GM19035 (cell line): ENCODE data around the gene MED10.

Source experiments
- ATAC-seq: cut with Tn5 transposase; IDR thresholded peaks from one replicate; pipeline ENCODE4 v1.9.1; 2021; ENCODE audit not compliant: unreplicated experiment

MED10 gene

GRCh38 chr5:6399980-6400910, 21.9 kb upstream of the MED10 start:
- ATAC-seq: no peak

GRCh38 chr5:6398570-6399230, 20.4 kb upstream of the MED10 start:
- ATAC-seq: no peak

GRCh38 chr5:6397536-6398269, 19.4 kb upstream of the MED10 start:
- ATAC-seq: no peak

- ATAC-seq: no peak
Observed at GRCh38 chr5:6396836-6397535, 18.6 kb upstream of the MED10 start.

- no peak for ATAC-seq
Observed at GRCh38 chr5:6396043-6396442, 17.7 kb upstream of the MED10 start.

GRCh38 chr5:6395621-6396020, 17.3 kb upstream of the MED10 start:
- no peak for ATAC-seq

GRCh38 chr5:6395102-6395445, 16.7 kb upstream of the MED10 start:
- ATAC-seq: no peak

- ATAC-seq: no peak
Observed at GRCh38 chr5:6394429-6395101, 16.2 kb upstream of the MED10 start.

GRCh38 chr5:6393596-6394194, 15.3 kb upstream of the MED10 start:
- no peak for ATAC-seq

- ATAC-seq: no peak
Observed at GRCh38 chr5:6392561-6392960, 14.2 kb upstream of the MED10 start.

GRCh38 chr5:6391151-6391550, 12.8 kb upstream of the MED10 start:
- ATAC-seq: no peak

- no peak for ATAC-seq
Observed at GRCh38 chr5:6389946-6390530, 11.7 kb upstream of the MED10 start.

- no peak for ATAC-seq
Observed at GRCh38 chr5:6389397-6389796, 11.1 kb upstream of the MED10 start.

- no peak for ATAC-seq
Observed at GRCh38 chr5:6387970-6388369, 9.6 kb upstream of the MED10 start.

- ATAC-seq: no peak
Observed at GRCh38 chr5:6386271-6386670, 7.9 kb upstream of the MED10 start.

- no peak for ATAC-seq
Observed at GRCh38 chr5:6384856-6385255, 6.5 kb upstream of the MED10 start.

GRCh38 chr5:6383376-6383775, 5.0 kb upstream of the MED10 start:
- ATAC-seq: no peak

GRCh38 chr5:6379246-6379645, 899 bp upstream of the MED10 start:
- no peak for ATAC-seq

GRCh38 chr5:6378766-6379103, 388 bp upstream of the MED10 start:
- peak; percentile 38 for ATAC-seq

GRCh38 chr5:6377582-6377904, 804 bp downstream of the MED10 start:
- no peak for ATAC-seq
